HepG2 (cell line): ENCODE results near the gene WBP1. TPM values are rescaled to one million over a fixed set of nuclear protein-coding genes. Genes with fewer than 3 reads are reported as not detected.

ENCODE experiments used
- ATRX ChIP-seq: sonication (generic); formaldehyde crosslinking; IDR thresholded peaks from 2 replicates; pipeline ENCODE4 v1.4.0; 2020; ENCODE audit warnings: missing genetic modification reagents, borderline replicate concordance
- CHD2 ChIP-seq: IDR thresholded peaks from 2 replicates; pipeline ENCODE4 v1.6.1; 2011; ENCODE audit warnings: low read depth, low read length, improper control_type of control experiment
- GATAD2A ChIP-seq: IDR thresholded peaks from 2 replicates; pipeline ENCODE4 v1.6.1; 2016
- JDP2 ChIP-seq: sonication (generic); formaldehyde crosslinking; IDR thresholded peaks from 2 replicates; pipeline ENCODE4 v1.8.1; 2022; ENCODE audit warnings: missing genetic modification reagents, borderline replicate concordance
- KDM1A ChIP-seq: IDR thresholded peaks from 2 replicates; pipeline ENCODE4 v1.6.1; 2016; ENCODE audit warnings: missing compliant biosample characterization
- KMT2A ChIP-seq: sonication (generic); formaldehyde crosslinking; IDR thresholded peaks from 2 replicates; pipeline ENCODE4 v1.4.0; 2020; ENCODE audit warnings: missing genetic modification reagents
- NR0B2 ChIP-seq: sonication (generic); formaldehyde crosslinking; IDR thresholded peaks from 2 replicates; pipeline ENCODE4 v1.4.0; 2020; ENCODE audit warnings: mild to moderate bottlenecking, missing genetic modification reagents
- ONECUT2 ChIP-seq: sonication (generic); formaldehyde crosslinking; IDR thresholded peaks from 2 replicates; pipeline ENCODE4 v1.4.0; 2020; ENCODE audit warnings: missing genetic modification reagents
- RFX1 ChIP-seq: fragments of 450-650 bp; IDR thresholded peaks from 2 replicates; pipeline ENCODE4 v1.6.1; 2017
- SKIL ChIP-seq: sonication (generic); formaldehyde crosslinking; IDR thresholded peaks from 2 replicates; pipeline ENCODE4 v1.8.0; 2022; ENCODE audit warnings: missing genetic modification reagents, mild to moderate bottlenecking, moderate library complexity, borderline replicate concordance
- TCF7L2 ChIP-seq: IDR thresholded peaks from 2 replicates; pipeline ENCODE4 v1.6.1; 2011; ENCODE audit warnings: mild to moderate bottlenecking, low read depth, low read length, moderate library complexity
- ZEB1 ChIP-seq: IDR thresholded peaks from 2 replicates; pipeline ENCODE4 v1.6.1; 2012; ENCODE audit warnings: mild to moderate bottlenecking, low read depth, inconsistent platforms; ENCODE audit not compliant: insufficient replicate concordance
- ZFY ChIP-seq: sonication (generic); formaldehyde crosslinking; IDR thresholded peaks from 2 replicates; pipeline ENCODE4 v1.4.0; 2020; ENCODE audit warnings: missing genetic modification reagents
- ZNF441 ChIP-seq: sonication (generic); formaldehyde crosslinking; IDR thresholded peaks from 2 replicates; pipeline ENCODE4 v1.7.0; 2021; ENCODE audit warnings: missing genetic modification reagents, borderline replicate concordance
- ZNF496 ChIP-seq: sonication (generic); formaldehyde crosslinking; IDR thresholded peaks from 2 replicates; pipeline ENCODE4 v1.8.1; 2023; ENCODE audit warnings: mild to moderate bottlenecking, moderate library complexity, missing genetic modification reagents; ENCODE audit not compliant: insufficient replicate concordance
- ZNF543 ChIP-seq: sonication (generic); formaldehyde crosslinking; IDR thresholded peaks from 2 replicates; pipeline ENCODE4 v1.4.0; 2020; ENCODE audit warnings: mild to moderate bottlenecking, missing genetic modification reagents
- ZNF589 ChIP-seq: sonication (generic); formaldehyde crosslinking; conservative IDR thresholded peaks from 2 replicates; pipeline ENCODE4 v1.8.0; 2022; ENCODE audit warnings: mild to moderate bottlenecking, moderate library complexity, missing genetic modification reagents
- ZSCAN29 ChIP-seq: sonication (generic); formaldehyde crosslinking; conservative IDR thresholded peaks from 2 replicates; pipeline ENCODE4 v1.4.0; 2020; ENCODE audit warnings: mild to moderate bottlenecking, missing genetic modification reagents
- polyA plus RNA-seq, 8 experiments: library from polyadenylated mRNA; depleted of rRNA in 3 of 8; stranded (reverse) in 7 of 8; unstranded in 1 of 8; fragments of >200 nt; fragmentation: Illumina TruSeq in 4 of 8; extraction: Trizol in 4 of 8; gene quantifications; 2 replicates each; pipeline versions ENCODE4 v1.2.1 to v1.2.3, GENCODE V29; 2011 to 2016; ENCODE audit warnings: low read depth in 4 of 8, missing spikeins in 1 of 8, mixed read lengths in 1 of 8; ENCODE audit not compliant: insufficient read depth in 1 of 8
- total RNA-seq, 5 experiments: library from RNA; depleted of rRNA; stranded (reverse); fragments of >200 nt; fragmentation: Illumina TruSeq; extraction: Trizol; gene quantifications; 2 replicates each; pipeline ENCODE4 v1.2.3, GENCODE V29; 2016; ENCODE audit warnings: low read depth in 1 of 5
- TF ChIP-seq, protein P1 (sequence below): sonication (generic); formaldehyde crosslinking; IDR thresholded peaks from 2 replicates; pipeline ENCODE4 v1.5.0; 2020; ENCODE audit warnings: mild to moderate bottlenecking, missing genetic modification reagents
- TF ChIP-seq, protein P2 (sequence below): sonication (generic); formaldehyde crosslinking; IDR thresholded peaks from 2 replicates; pipeline ENCODE4 v1.4.0; 2020; ENCODE audit warnings: missing genetic modification reagents

The WBP1 gene
- total and polyA plus RNA-seq, 2 of the 13 experiments (the other 11 are each of a cell fraction or from before 2014, with no cell fraction given) = 38.8 to 85.7 TPM

DNA sequence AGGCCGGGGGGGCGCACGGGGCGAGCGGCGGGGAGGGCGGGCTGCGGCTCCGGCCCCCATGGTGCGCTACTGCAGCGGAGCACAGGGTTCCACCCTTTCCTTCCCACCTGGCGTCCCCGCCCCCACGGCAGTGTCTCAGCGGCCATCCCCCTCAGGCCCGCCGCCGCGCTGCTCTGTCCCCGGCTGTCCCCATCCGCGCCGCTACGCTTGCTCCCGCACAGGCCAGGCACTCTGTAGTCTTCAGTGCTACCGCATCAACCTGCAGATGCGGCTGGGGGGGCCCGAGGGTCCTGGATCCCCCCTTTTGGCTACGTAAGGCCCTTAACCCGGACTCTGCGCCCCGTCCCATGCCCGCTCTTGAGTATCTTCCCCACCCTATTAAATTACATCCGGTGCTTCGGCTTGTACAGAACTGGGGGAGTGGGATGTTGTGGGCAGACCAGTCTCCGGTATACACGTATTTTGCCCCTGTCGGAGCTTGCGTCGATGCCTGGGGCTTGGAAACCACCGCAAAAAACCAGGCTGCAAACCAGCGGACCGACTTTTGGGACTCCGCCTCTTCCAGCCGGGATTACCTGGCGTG is 598 bp upstream of the WBP1 start (continued):
- peak; percentile 39; the same call in 1 of the 2 replicates for TF ChIP-seq KDM1A
- TF ChIP-seq ZNF543 (CRISPR knock-in tag) = 0 out of 2 replicates have a peak, but pooled peaks have one; percentile 79
- peak; percentile 33; the same call in 1 of the 2 replicates for TF ChIP-seq GATAD2A (CRISPR knock-in tag)
- TF ChIP-seq CHD2 = peak; percentile 53; the same call in 1 of the 2 replicates
- no peak for TF ChIP-seq RFX1
- no peak; the same call in 1 of the 2 replicates for TF ChIP-seq JDP2 (CRISPR knock-in tag)
- no peak for TF ChIP-seq ATRX (CRISPR knock-in tag)
- TF ChIP-seq, protein P1, sequence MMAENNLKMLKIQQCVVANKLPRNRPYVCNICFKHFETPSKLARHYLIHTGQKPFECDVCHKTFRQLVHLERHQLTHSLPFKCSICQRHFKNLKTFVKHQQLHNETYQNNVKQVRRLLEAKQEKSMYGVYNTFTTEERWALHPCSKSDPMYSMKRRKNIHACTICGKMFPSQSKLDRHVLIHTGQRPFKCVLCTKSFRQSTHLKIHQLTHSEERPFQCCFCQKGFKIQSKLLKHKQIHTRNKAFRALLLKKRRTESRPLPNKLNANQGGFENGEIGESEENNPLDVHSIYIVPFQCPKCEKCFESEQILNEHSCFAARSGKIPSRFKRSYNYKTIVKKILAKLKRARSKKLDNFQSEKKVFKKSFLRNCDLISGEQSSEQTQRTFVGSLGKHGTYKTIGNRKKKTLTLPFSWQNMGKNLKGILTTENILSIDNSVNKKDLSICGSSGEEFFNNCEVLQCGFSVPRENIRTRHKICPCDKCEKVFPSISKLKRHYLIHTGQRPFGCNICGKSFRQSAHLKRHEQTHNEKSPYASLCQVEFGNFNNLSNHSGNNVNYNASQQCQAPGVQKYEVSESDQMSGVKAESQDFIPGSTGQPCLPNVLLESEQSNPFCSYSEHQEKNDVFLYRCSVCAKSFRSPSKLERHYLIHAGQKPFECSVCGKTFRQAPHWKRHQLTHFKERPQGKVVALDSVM (CRISPR knock-in tag) = peak; percentile 77; the same call in 1 of the 2 replicates
- peak; percentile 48 for TF ChIP-seq SKIL (CRISPR knock-in tag)
- peak; percentile 88 for TF ChIP-seq ZFY (CRISPR knock-in tag)
- peak; percentile 93 for TF ChIP-seq ZEB1
- TF ChIP-seq ZNF496 = no peak
- peak; percentile 80; the same call in 1 of the 2 replicates for TF ChIP-seq ZSCAN29 (CRISPR knock-in tag)
- TF ChIP-seq ZNF441 (CRISPR knock-in tag) = peak; percentile 79
- TF ChIP-seq, protein P2, sequence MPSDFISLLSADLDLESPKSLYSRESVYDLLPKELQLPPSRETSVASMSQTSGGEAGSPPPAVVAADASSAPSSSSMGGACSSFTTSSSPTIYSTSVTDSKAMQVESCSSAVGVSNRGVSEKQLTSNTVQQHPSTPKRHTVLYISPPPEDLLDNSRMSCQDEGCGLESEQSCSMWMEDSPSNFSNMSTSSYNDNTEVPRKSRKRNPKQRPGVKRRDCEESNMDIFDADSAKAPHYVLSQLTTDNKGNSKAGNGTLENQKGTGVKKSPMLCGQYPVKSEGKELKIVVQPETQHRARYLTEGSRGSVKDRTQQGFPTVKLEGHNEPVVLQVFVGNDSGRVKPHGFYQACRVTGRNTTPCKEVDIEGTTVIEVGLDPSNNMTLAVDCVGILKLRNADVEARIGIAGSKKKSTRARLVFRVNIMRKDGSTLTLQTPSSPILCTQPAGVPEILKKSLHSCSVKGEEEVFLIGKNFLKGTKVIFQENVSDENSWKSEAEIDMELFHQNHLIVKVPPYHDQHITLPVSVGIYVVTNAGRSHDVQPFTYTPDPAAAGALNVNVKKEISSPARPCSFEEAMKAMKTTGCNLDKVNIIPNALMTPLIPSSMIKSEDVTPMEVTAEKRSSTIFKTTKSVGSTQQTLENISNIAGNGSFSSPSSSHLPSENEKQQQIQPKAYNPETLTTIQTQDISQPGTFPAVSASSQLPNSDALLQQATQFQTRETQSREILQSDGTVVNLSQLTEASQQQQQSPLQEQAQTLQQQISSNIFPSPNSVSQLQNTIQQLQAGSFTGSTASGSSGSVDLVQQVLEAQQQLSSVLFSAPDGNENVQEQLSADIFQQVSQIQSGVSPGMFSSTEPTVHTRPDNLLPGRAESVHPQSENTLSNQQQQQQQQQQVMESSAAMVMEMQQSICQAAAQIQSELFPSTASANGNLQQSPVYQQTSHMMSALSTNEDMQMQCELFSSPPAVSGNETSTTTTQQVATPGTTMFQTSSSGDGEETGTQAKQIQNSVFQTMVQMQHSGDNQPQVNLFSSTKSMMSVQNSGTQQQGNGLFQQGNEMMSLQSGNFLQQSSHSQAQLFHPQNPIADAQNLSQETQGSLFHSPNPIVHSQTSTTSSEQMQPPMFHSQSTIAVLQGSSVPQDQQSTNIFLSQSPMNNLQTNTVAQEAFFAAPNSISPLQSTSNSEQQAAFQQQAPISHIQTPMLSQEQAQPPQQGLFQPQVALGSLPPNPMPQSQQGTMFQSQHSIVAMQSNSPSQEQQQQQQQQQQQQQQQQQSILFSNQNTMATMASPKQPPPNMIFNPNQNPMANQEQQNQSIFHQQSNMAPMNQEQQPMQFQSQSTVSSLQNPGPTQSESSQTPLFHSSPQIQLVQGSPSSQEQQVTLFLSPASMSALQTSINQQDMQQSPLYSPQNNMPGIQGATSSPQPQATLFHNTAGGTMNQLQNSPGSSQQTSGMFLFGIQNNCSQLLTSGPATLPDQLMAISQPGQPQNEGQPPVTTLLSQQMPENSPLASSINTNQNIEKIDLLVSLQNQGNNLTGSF = 0 out of 2 replicates have a peak, but pooled peaks have one; percentile 8
- TF ChIP-seq KMT2A (CRISPR knock-in tag) = peak; percentile 83
- peak; percentile 60 for TF ChIP-seq NR0B2
- 0 out of 2 replicates have a peak, but pooled peaks have one; percentile 40 for TF ChIP-seq ONECUT2
- no peak for TF ChIP-seq TCF7L2
- TF ChIP-seq ZNF589 (CRISPR knock-in tag) = peak; percentile 89
